Calu3 (cell line): ENCODE results near the gene ANKRD37. TPM values are rescaled to one million over a fixed set of nuclear protein-coding genes. Genes with fewer than 3 reads are reported as not detected.

Experiments
- BruUV-seq: library from RNA; stranded (reverse); fragments of 400-500 nt; replicated peaks from 2 replicates; lab custom pipeline; 2021; lab: Mats Ljungman, UMichigan
- CTCF ChIA-PET: fragments of 300-600 bp; sonication (Branson Sonifier 250); formaldehyde crosslinking; loops from one replicate; lab custom pipeline; 2022; ENCODE audit warnings: antibody characterized with exemption; lab: Charles Lee
- DNase-seq: peaks from one replicate; pipeline ENCODE4 v3.0.0; 2022
- H3K27ac Mint-ChIP-seq: one replicate; pipeline ENCODE4 v1.8.0; 2022; ENCODE audit warnings: mixed read lengths; ENCODE audit not compliant: unreplicated experiment
- H3K27me3 Mint-ChIP-seq: one replicate; pipeline ENCODE4 v1.8.0; 2022; ENCODE audit warnings: mixed read lengths; ENCODE audit not compliant: unreplicated experiment
- H3K36me3 Mint-ChIP-seq: one replicate; pipeline ENCODE4 v1.8.0; 2022; ENCODE audit warnings: mild to moderate bottlenecking, moderate library complexity, mixed read lengths; ENCODE audit not compliant: insufficient read depth, unreplicated experiment
- H3K4me1 Mint-ChIP-seq: one replicate; pipeline ENCODE4 v1.8.0; 2022; ENCODE audit warnings: mild to moderate bottlenecking, low read depth, mixed read lengths; ENCODE audit not compliant: unreplicated experiment
- H3K4me3 Mint-ChIP-seq: one replicate; pipeline ENCODE4 v1.8.0; 2022; ENCODE audit warnings: mild to moderate bottlenecking, low read depth, moderate library complexity, mixed read lengths; ENCODE audit not compliant: unreplicated experiment
- H3K9me3 Mint-ChIP-seq: one replicate; pipeline ENCODE4 v1.8.0; 2022; ENCODE audit warnings: low read depth, mixed read lengths; ENCODE audit not compliant: unreplicated experiment
- intact Hi-C: fragments of 100-400 bp; cut with micrococcal nuclease; formaldehyde crosslinking; loops from one replicate; pipeline ENCODE4 v1.10.0; 2022; ENCODE audit not compliant: unreplicated experiment
- total RNA-seq: library from RNA; stranded (reverse); gene quantifications from 2 replicates; pipeline ENCODE4 v1.2.3, GENCODE V29; 2022
- TF ChIP-seq, protein P1 (sequence below): fragments of 200-600 bp; IDR thresholded peaks from one replicate; pipeline ENCODE4 v1.8.0; 2022; ENCODE audit warnings: antibody characterized with exemption; ENCODE audit not compliant: unreplicated experiment

Gene ANKRD37
- total RNA-seq, 1 experiment from 2014 or later: 4.4 TPM

- no TSS peak for BruUV-seq
- no peak overlapping the region for H3K4me3 Mint-ChIP-seq
- H3K36me3 Mint-ChIP-seq: peaks cover 11% of the 10 kb centered on the region
- CTCF ChIA-PET: no interaction called here
- TF ChIP-seq, protein P1, sequence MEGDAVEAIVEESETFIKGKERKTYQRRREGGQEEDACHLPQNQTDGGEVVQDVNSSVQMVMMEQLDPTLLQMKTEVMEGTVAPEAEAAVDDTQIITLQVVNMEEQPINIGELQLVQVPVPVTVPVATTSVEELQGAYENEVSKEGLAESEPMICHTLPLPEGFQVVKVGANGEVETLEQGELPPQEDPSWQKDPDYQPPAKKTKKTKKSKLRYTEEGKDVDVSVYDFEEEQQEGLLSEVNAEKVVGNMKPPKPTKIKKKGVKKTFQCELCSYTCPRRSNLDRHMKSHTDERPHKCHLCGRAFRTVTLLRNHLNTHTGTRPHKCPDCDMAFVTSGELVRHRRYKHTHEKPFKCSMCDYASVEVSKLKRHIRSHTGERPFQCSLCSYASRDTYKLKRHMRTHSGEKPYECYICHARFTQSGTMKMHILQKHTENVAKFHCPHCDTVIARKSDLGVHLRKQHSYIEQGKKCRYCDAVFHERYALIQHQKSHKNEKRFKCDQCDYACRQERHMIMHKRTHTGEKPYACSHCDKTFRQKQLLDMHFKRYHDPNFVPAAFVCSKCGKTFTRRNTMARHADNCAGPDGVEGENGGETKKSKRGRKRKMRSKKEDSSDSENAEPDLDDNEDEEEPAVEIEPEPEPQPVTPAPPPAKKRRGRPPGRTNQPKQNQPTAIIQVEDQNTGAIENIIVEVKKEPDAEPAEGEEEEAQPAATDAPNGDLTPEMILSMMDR: no peak
- no peak overlapping the region for H3K27ac Mint-ChIP-seq
- DNase-seq: no peak
- H3K4me1 Mint-ChIP-seq: no peaks in the 10 kb centered on the region
- no peaks in the 10 kb centered on the region for H3K9me3 Mint-ChIP-seq
- intact Hi-C loops: no loop called here
- no peaks in the 10 kb centered on the region for H3K27me3 Mint-ChIP-seq
These were observed 43.9 kb upstream of the ANKRD37 start for GRCh38 chr4:185352741-185353140.

- H3K27ac Mint-ChIP-seq: no peak overlapping the region
- TF ChIP-seq, protein P1: no peak
These were observed 39.4 kb upstream of the ANKRD37 start for GRCh38 chr4:185357211-185357610.

GRCh38 chr4:185357733-185358440 lies 38.8 kb upstream of the ANKRD37 start:
- TF ChIP-seq, protein P1: no peak
- no peaks in the 10 kb centered on the region for H3K4me1 Mint-ChIP-seq
- H3K36me3 Mint-ChIP-seq: peaks cover 7% of the 10 kb centered on the region
- no peak for DNase-seq
- BruUV-seq: no TSS peak
- H3K27ac Mint-ChIP-seq: no peak overlapping the region
- intact Hi-C loops: no loop called here
- no peak overlapping the region for H3K4me3 Mint-ChIP-seq
- CTCF ChIA-PET: no interaction called here
- no peaks in the 10 kb centered on the region for H3K9me3 Mint-ChIP-seq
- no peaks in the 10 kb centered on the region for H3K27me3 Mint-ChIP-seq

More at GRCh38 chr4:185357211-185357610, 39.4 kb upstream of the ANKRD37 start:
- intact Hi-C loops: no loop called here
- no peak for DNase-seq
- H3K4me3 Mint-ChIP-seq: no peak overlapping the region
- BruUV-seq: no TSS peak
- H3K27me3 Mint-ChIP-seq: no peaks in the 10 kb centered on the region
- peaks cover 5% of the 10 kb centered on the region for H3K36me3 Mint-ChIP-seq
- no peaks in the 10 kb centered on the region for H3K4me1 Mint-ChIP-seq
- CTCF ChIA-PET: no interaction called here
- no peaks in the 10 kb centered on the region for H3K9me3 Mint-ChIP-seq

- CTCF ChIA-PET: no interaction called here
- Mint-ChIP-seq H3K4me1 (no peaks in the 10 kb centered on the region), H3K9me3 (no peaks in the 10 kb centered on the region), H3K4me3 (no peak overlapping the region), H3K27me3 (no peaks in the 10 kb centered on the region), H3K27ac (no peak overlapping the region), H3K36me3 (peaks cover 11% of the 10 kb centered on the region)
- no TSS peak for BruUV-seq
- TF ChIP-seq, protein P1: no peak
- intact Hi-C loops: no loop called here
- DNase-seq: peak; percentile 24
These were observed 38.1 kb upstream of the ANKRD37 start for GRCh38 chr4:185358514-185358913.
